K562 (cell line): ENCODE measurements around the gene VPS18. TPM values are rescaled to one million over a fixed set of nuclear protein-coding genes. Genes with fewer than 3 reads are reported as not detected.

Source experiments
- CC2D1A ChIP-seq: fragments of 450-650 bp; IDR thresholded peaks from 2 replicates; pipeline ENCODE4 v1.6.1; 2017; ENCODE audit warnings: mild to moderate bottlenecking
- CHD4 ChIP-seq: fragments of 200-600 bp; sonication (generic); IDR thresholded peaks from 3 replicates; pipeline ENCODE4 v1.6.1; 2012; ENCODE audit warnings: low read depth, mild to moderate bottlenecking, mixed read lengths, low read length, inconsistent platforms; ENCODE audit not compliant: insufficient read depth, insufficient replicate concordance, poor library complexity, severe bottlenecking
- CREBBP ChIP-seq: IDR thresholded peaks from one replicate; pipeline ENCODE4 v1.6.1; 2012; ENCODE audit warnings: low read depth, mild to moderate bottlenecking, control low read depth, inconsistent platforms, low read length
- CTCF ChIP-seq, 3 experiments: IDR thresholded peaks in 2 of 3; conservative IDR thresholded peaks in 1 of 3; 2 replicates each; pipeline ENCODE4 v1.5.1; 2011 to 2012; ENCODE audit warnings: low read length in 3 of 3, mild to moderate bottlenecking in 3 of 3, control low read depth in 2 of 3, improper control_type of control experiment in 1 of 3, inconsistent platforms in 1 of 3, low read depth in 1 of 3, mixed read lengths in 1 of 3, moderate library complexity in 1 of 3; ENCODE audit not compliant: insufficient read depth in 2 of 3
- HEY1 ChIP-seq: fragments of 250-450 bp; sonication (Bioruptor Pico); IDR thresholded peaks from 2 replicates; pipeline ENCODE4 v1.5.0; 2020; ENCODE audit warnings: mild to moderate bottlenecking, moderate library complexity, borderline replicate concordance
- LEF1 ChIP-seq: fragments of 450-650 bp; IDR thresholded peaks from 2 replicates; pipeline ENCODE4 v1.6.1; 2016; ENCODE audit warnings: mild to moderate bottlenecking
- MCM2 ChIP-seq: fragments of 450-650 bp; IDR thresholded peaks from 2 replicates; pipeline ENCODE4 v1.6.1; 2017; ENCODE audit warnings: low read depth, mild to moderate bottlenecking
- MEF2D ChIP-seq: conservative IDR thresholded peaks from 2 replicates; pipeline ENCODE4 v1.6.1; 2016; ENCODE audit warnings: low read depth, missing genetic modification characterization, missing compliant biosample characterization
- NFATC3 ChIP-seq: fragments of 450-650 bp; IDR thresholded peaks from 2 replicates; pipeline ENCODE4 v1.6.1; 2017; ENCODE audit warnings: mild to moderate bottlenecking
- NR3C1 ChIP-seq: sonication (generic); formaldehyde crosslinking; IDR thresholded peaks from 2 replicates; pipeline ENCODE4 v1.8.1; 2022; ENCODE audit warnings: missing genetic modification reagents
- PHTF2 ChIP-seq: fragments of 250-450 bp; sonication (Bioruptor Pico); IDR thresholded peaks from 2 replicates; pipeline ENCODE4 v1.5.0; 2021; ENCODE audit warnings: mild to moderate bottlenecking
- SIN3A ChIP-seq, 2 experiments: fragments of 150-350 bp in 1 of 2; IDR thresholded peaks; 2 replicates each; pipeline ENCODE4 v1.6.1; 2011 to 2016; ENCODE audit warnings: borderline replicate concordance in 2 of 2, low read depth in 2 of 2, low read length in 2 of 2, mild to moderate bottlenecking in 2 of 2, moderate library complexity in 2 of 2; ENCODE audit not compliant: control insufficient read depth in 1 of 2
- SMAD4 ChIP-seq: fragments of 250-450 bp; sonication (Bioruptor Pico); conservative IDR thresholded peaks from 2 replicates; pipeline ENCODE4 v1.8.0; 2021; ENCODE audit warnings: inconsistent platforms, mild to moderate bottlenecking, moderate library complexity
- TARDBP ChIP-seq: fragments of 450-650 bp; IDR thresholded peaks from 2 replicates; pipeline ENCODE4 v1.6.1; 2016
- TGIF2 ChIP-seq: sonication (generic); formaldehyde crosslinking; IDR thresholded peaks from 2 replicates; pipeline ENCODE4 v1.8.1; 2022; ENCODE audit warnings: mild to moderate bottlenecking, missing genetic modification reagents, moderate library complexity
- ZEB2 ChIP-seq: fragments of 450-650 bp; IDR thresholded peaks from 2 replicates; pipeline ENCODE4 v1.6.1; 2016
- ZNF140 ChIP-seq: fragments of 250-450 bp; sonication (Bioruptor Pico); IDR thresholded peaks from 2 replicates; pipeline ENCODE4 v1.8.0; 2021; ENCODE audit warnings: moderate library complexity, mild to moderate bottlenecking, inconsistent platforms
- ZNF507 ChIP-seq: conservative IDR thresholded peaks from 2 replicates; pipeline ENCODE4 v1.6.1; 2017; ENCODE audit warnings: missing genetic modification characterization, missing compliant biosample characterization
- ZNF518B ChIP-seq: fragments of 250-450 bp; sonication (Bioruptor Pico); IDR thresholded peaks from 2 replicates; pipeline ENCODE4 v1.5.0; 2021; ENCODE audit warnings: mild to moderate bottlenecking, moderate library complexity
- ZNF57 ChIP-seq: fragments of 450-650 bp; formaldehyde crosslinking; IDR thresholded peaks from 2 replicates; pipeline ENCODE4 v1.4.0; 2020; ENCODE audit warnings: mild to moderate bottlenecking, moderate library complexity
- ZNF696 ChIP-seq: fragments of 250-450 bp; sonication (Bioruptor Pico); conservative IDR thresholded peaks from 2 replicates; pipeline ENCODE4 v1.4.0; 2020; ENCODE audit warnings: mild to moderate bottlenecking, moderate library complexity
- polyA plus RNA-seq, 8 experiments: library from polyadenylated mRNA; depleted of rRNA in 4 of 8; stranded (reverse) in 5 of 8; unstranded in 3 of 8; fragments of >200 nt; fragmentation: Nextera tagmentation in 2 of 8; fragmentation: Illumina TruSeq in 1 of 8; extraction: Ambion mirVana in 2 of 8; extraction: Trizol in 1 of 8; gene quantifications; 2 replicates each; pipeline versions ENCODE4 v1.2.1 to v1.2.3, GENCODE V29; 2011 to 2014; ENCODE audit warnings: inconsistent platforms in 1 of 8, missing spikeins in 1 of 8
- total RNA-seq, 7 experiments: library from RNA; depleted of rRNA in 6 of 7; stranded (reverse); fragments of >200 nt in 6 of 7; fragmentation: Illumina TruSeq in 2 of 7; extraction: Trizol in 2 of 7; gene quantifications; 2 replicates each; pipeline versions ENCODE4 v1.2.1 to v1.2.3, GENCODE V29; 2011 to 2021; ENCODE audit warnings: low replicate concordance in 1 of 7

The VPS18 gene
- total and polyA plus RNA-seq, 9 of the 15 experiments (the other 6 are each of a cell fraction or from before 2014, with no cell fraction given) = 0.73 to 19.9 (median 8.5) TPM

DNA sequence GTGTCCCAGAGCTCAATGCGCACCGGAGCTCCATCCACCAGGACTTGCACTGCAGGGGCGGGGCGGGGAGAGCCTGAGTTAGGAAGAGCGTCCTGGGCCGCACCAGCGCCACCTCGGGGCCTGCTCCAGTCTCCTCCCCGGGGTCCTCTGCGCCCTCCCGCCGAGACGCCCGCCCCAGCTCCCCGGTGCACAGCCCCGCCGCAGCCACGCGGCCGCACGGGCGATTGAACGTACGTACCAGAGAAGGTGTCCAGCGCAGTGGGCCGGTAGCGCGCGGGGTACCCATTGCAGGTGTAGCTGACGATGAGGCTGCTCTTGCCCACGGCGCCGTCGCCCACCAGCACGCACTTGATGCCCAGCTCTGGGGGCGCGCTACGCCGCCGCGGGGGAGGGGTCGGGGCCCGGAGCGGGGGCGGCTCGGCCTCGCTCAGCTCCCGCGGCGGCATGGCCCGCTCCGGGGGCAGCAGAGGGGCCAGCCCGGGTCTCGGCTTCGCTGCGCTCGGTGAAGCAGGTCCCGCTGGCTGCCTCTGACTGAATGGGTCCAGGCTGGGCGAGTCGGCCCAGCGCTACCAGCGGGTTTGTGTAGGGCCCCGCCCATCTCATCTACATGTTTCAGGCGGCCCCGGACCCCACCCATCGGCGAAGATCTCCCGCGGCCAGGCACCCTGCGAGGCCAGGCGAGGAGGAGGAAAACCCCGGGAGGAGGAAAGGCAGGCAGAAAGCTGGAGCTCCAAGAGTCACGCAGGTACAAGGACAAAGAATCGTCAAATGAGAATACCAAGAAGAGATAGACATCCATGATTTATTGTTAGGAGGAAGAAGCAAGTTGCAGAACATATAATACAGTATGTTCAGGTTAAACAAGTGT is 20.3 kb upstream of the VPS18 start, which contains the start of gene RHOV (continued):
- TF ChIP-seq ZNF57 (CRISPR knock-in tag) (no peak), CC2D1A (no peak), LEF1 (no peak), PHTF2 (no peak), SIN3A (IDR thresholded peaks at IDR 0.05; ENCODE audit: borderline replicate concordance in 2 of 2, control insufficient read depth in 1 of 2, low read depth in 2 of 2, low read length in 2 of 2) (no peak; a peak in 1 of 4 replicates), ZEB2 (no peak), CHD4 (no peak), MCM2 (no peak), ZNF518B (no peak), ZNF140 (CRISPR knock-in tag) (no peak), NFATC3 (no peak), ZNF507 (tag) (no peak), TGIF2 (CRISPR knock-in tag) (0 out of 2 replicates have a peak, but pooled peaks have one; percentile 27), HEY1 (CRISPR knock-in tag) (no peak), CTCF (IDR thresholded peaks at IDR 0.05 in 2 of 3, conservative IDR thresholded peaks at IDR 0.05 in 1 of 3; ENCODE audit: insufficient read depth in 2 of 3, low read depth in 1 of 3, low read length in 3 of 3) (peak; percentile 66 to 73 (median 68); a peak in 5 of 6 replicates), MEF2D (tag) (no peak), TARDBP (no peak), SMAD4 (CRISPR knock-in tag) (no peak; the same call in 1 of the 2 replicates), NR3C1 (CRISPR knock-in tag) (no peak), CREBBP (no peak), ZNF696 (CRISPR knock-in tag) (no peak)
